GM19099 (cell line): ENCODE results near the gene RAVER1.
A peak's percentile ranks its signal among the peaks of the same experiment; 100 is the strongest.

Experiments used
- POLR2A ChIP-seq: IDR thresholded peaks from 3 replicates; pipeline ENCODE4 v1.6.1; 2011; ENCODE audit warnings: low read depth; ENCODE audit not compliant: insufficient read length; ENCODE audit errors: extremely low read depth

The RAVER1 gene

GRCh38 chr19:10352764-10353671 is 19.7 kb upstream of the RAVER1 start:
- no peak for TF ChIP-seq POLR2A

GRCh38 chr19:10346509-10346908 is 13.2 kb upstream of the RAVER1 start:
- TF ChIP-seq POLR2A: no peak

- TF ChIP-seq POLR2A: no peak
Observed at GRCh38 chr19:10344780-10345179, 11.5 kb upstream of the RAVER1 start.

- no peak for TF ChIP-seq POLR2A
Observed at GRCh38 chr19:10343495-10343894, 10.2 kb upstream of the RAVER1 start.

- no peak for TF ChIP-seq POLR2A
Observed at GRCh38 chr19:10339977-10340376, 6.6 kb upstream of the RAVER1 start.

GRCh38 chr19:10339380-10339960 is 6.1 kb upstream of the RAVER1 start, which contains the start of gene ICAM3:
TSS of gene ICAM3 (minus strand) at chr19:10339624. CDS start at chr19:10339614, 10 bp downstream.
- TF ChIP-seq POLR2A: peak; percentile 86

GRCh38 chr19:10338940-10339339 is 5.6 kb upstream of the RAVER1 start:
- no peak for TF ChIP-seq POLR2A

GRCh38 chr19:10335352-10335985 is 2.1 kb upstream of the RAVER1 start:
- TF ChIP-seq POLR2A: no peak

- no peak for TF ChIP-seq POLR2A
Observed at GRCh38 chr19:10334588-10335351, 1.4 kb upstream of the RAVER1 start.

GRCh38 chr19:10333758-10334587 is 644 bp upstream of the RAVER1 start:
- TF ChIP-seq POLR2A: no peak

GRCh38 chr19:10332158-10332964 is 968 bp downstream of the RAVER1 start:
- TF ChIP-seq POLR2A: no peak

- no peak for TF ChIP-seq POLR2A
Observed at GRCh38 chr19:10329555-10329954, 3.8 kb downstream of the RAVER1 start.
